Liver (tissue), 3 donors: ENCODE results near the gene CCDC141.

Experiments used
- GABPA ChIP-seq, 2 donors: IDR thresholded peaks in 1 of 2; conservative IDR thresholded peaks in 1 of 2; 2 replicates each; pipeline ENCODE4 v1.6.1; 2016; ENCODE audit warnings: antibody characterized with exemption in 2 of 2, mild to moderate bottlenecking in 1 of 2, moderate library complexity in 1 of 2
- JUND ChIP-seq, 2 donors: IDR thresholded peaks; 2 replicates each; pipeline ENCODE4 v1.6.1; 2016; ENCODE audit warnings: antibody characterized with exemption in 2 of 2
- RAD21 ChIP-seq, 2 donors: IDR thresholded peaks; 2 replicates each; pipeline ENCODE4 v1.6.1; 2016; ENCODE audit warnings: antibody characterized with exemption in 2 of 2, mild to moderate bottlenecking in 2 of 2
- TAF1 ChIP-seq: conservative IDR thresholded peaks from 2 replicates; pipeline ENCODE4 v1.6.1; 2016; ENCODE audit warnings: antibody characterized with exemption, mild to moderate bottlenecking
- YY1 ChIP-seq: IDR thresholded peaks from 2 replicates; pipeline ENCODE4 v1.6.1; 2016; ENCODE audit warnings: antibody characterized with exemption, mild to moderate bottlenecking
- TF ChIP-seq, protein P1 (sequence below): IDR thresholded peaks from 2 replicates; pipeline ENCODE4 v1.6.1; 2016; ENCODE audit warnings: antibody characterized with exemption
- TF ChIP-seq, protein P2 (sequence below): fragments of 150-350 bp; IDR thresholded peaks from 2 replicates; pipeline ENCODE4 v1.5.1; 2017; ENCODE audit warnings: improper control_type of control experiment, low read depth, low read length; ENCODE audit not compliant: missing input control
- donor health status: healthy.
- donor health status: healthy.

DNA sequence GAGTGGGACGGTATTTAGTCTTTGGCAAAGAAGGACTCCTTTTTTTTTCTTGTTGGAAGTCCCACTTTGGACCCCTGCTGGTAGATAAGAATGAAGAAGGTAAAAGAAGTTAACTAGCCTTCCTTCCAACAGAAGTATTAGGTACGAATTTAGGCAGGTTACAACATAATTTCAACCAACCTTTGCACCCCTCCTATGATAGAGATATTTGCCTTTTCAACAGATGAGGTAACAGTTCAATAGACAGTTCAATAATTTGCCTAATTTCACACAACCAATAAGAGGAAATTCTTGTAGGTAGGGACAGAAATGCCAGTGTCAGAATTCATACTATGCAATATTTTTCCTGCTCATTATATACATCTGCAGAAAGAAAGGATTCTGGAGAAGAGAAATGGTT, 100.8 kb downstream of the CCDC141 start:
- TF ChIP-seq, protein P1, sequence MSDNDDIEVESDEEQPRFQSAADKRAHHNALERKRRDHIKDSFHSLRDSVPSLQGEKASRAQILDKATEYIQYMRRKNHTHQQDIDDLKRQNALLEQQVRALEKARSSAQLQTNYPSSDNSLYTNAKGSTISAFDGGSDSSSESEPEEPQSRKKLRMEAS, result no peak
- TF ChIP-seq YY1, result no peak
- TF ChIP-seq GABPA (IDR thresholded peaks at IDR 0.05 in 1 of 2, conservative IDR thresholded peaks at IDR 0.05 in 1 of 2), result no peak
- peak in 1 of 2 donors; percentile 46 for TF ChIP-seq JUND (IDR thresholded peaks at IDR 0.05)
- TF ChIP-seq, protein P2, sequence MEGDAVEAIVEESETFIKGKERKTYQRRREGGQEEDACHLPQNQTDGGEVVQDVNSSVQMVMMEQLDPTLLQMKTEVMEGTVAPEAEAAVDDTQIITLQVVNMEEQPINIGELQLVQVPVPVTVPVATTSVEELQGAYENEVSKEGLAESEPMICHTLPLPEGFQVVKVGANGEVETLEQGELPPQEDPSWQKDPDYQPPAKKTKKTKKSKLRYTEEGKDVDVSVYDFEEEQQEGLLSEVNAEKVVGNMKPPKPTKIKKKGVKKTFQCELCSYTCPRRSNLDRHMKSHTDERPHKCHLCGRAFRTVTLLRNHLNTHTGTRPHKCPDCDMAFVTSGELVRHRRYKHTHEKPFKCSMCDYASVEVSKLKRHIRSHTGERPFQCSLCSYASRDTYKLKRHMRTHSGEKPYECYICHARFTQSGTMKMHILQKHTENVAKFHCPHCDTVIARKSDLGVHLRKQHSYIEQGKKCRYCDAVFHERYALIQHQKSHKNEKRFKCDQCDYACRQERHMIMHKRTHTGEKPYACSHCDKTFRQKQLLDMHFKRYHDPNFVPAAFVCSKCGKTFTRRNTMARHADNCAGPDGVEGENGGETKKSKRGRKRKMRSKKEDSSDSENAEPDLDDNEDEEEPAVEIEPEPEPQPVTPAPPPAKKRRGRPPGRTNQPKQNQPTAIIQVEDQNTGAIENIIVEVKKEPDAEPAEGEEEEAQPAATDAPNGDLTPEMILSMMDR, result no peak
- TF ChIP-seq RAD21 (IDR thresholded peaks at IDR 0.05), result no peak
- no peak for TF ChIP-seq TAF1
